Measurements from ENCODE around the gene SLC12A7. TPM values are rescaled to one million over a fixed set of nuclear protein-coding genes. Genes with fewer than 3 reads are reported as not detected.

Gene SLC12A7
- total RNA-seq, 1 experiment from 2014 or later: 207 TPM

DNA sequence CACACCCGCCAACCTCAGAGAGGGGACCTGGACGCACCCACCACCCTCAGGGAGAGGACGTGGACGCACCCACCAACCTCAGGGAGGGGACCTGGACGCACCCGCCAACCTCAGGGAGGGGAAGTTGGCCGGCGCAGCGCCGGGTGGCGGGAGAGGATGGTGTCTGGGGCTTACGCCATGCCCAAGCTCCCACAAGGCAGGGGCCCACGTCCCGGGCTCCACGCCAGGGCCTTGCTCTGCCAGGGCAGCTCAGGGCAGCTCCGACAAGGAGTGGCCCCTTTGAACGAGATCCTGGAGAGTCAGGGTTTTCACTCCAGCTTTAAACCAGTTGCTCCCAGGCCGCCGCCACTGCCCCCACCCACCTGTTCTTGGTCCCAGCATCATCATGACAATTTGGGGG lies 32.2 kb upstream of the SLC12A7 start:
- Histone ChIP-seq H3K36me3 (ENCODE audit: low read depth) (no peaks in the 10 kb centered on the region), H3K4me3 (no peak overlapping the region), H3K79me2 (ENCODE audit: low read depth) (no peaks in the 10 kb centered on the region), H2AFZ (no peak overlapping the region), H3F3A (ENCODE audit: insufficient read depth, low read depth) (no peaks in the 10 kb centered on the region), H4K20me1 (ENCODE audit: insufficient read depth) (no peaks in the 10 kb centered on the region), H3K4me1 (replicated peaks; ENCODE audit: insufficient read depth) (0 out of 2 replicates have a peak, but pooled peaks cover 3% of the 10 kb centered on the region), H3K9me2 (ENCODE audit: insufficient read depth) (no peaks in the 10 kb centered on the region), H3K4me2 (no peak overlapping the region), H3K27ac (no peak overlapping the region), H3K9me3 (ENCODE audit: insufficient read depth, low read depth) (no peaks in the 10 kb centered on the region), H3K27me3 (ENCODE audit: insufficient read depth, low read depth) (peaks cover 23% of the 10 kb centered on the region)
- TF ChIP-seq, protein P1, sequence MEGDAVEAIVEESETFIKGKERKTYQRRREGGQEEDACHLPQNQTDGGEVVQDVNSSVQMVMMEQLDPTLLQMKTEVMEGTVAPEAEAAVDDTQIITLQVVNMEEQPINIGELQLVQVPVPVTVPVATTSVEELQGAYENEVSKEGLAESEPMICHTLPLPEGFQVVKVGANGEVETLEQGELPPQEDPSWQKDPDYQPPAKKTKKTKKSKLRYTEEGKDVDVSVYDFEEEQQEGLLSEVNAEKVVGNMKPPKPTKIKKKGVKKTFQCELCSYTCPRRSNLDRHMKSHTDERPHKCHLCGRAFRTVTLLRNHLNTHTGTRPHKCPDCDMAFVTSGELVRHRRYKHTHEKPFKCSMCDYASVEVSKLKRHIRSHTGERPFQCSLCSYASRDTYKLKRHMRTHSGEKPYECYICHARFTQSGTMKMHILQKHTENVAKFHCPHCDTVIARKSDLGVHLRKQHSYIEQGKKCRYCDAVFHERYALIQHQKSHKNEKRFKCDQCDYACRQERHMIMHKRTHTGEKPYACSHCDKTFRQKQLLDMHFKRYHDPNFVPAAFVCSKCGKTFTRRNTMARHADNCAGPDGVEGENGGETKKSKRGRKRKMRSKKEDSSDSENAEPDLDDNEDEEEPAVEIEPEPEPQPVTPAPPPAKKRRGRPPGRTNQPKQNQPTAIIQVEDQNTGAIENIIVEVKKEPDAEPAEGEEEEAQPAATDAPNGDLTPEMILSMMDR (conservative IDR thresholded peaks at IDR 0.05): no peak
- no peak for TF ChIP-seq EZH2 (IDR thresholded peaks at IDR 0.05; ENCODE audit: low read depth)
- CTCF ChIA-PET: no interaction called here
- POLR2A ChIA-PET (ENCODE audit: unreplicated experiment): no interaction called here
- no TSS peak for BruUV-seq (replicated peaks)
- DNase-seq: no peak
- intact Hi-C loops (cut with micrococcal nuclease; ENCODE audit: unreplicated experiment): loop anchor here (5.0 kb wide), 2 partner anchors 37 to 77 kb away; no protein-coding TSS in a partner anchor

DNA sequence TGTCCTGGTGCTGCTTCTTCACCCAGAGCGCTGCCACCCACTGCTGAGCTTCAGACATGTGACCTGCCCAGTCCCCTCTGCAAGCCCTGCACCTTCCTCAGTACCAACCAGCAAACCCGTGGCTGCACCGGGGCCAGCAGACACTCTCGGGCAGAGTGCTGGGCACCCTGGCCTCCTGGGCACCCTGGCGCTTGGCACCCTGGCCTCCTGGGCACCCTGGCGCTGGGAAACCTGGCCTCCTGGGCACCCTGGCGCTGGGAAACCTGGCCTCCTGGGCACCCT lies 31.7 kb upstream of the SLC12A7 start:
- no peak overlapping the region for H3K4me3 ChIP-seq
- no peak overlapping the region for H2AFZ ChIP-seq
- H3K27ac ChIP-seq: no peak overlapping the region
- H3K9me3 ChIP-seq (ENCODE audit: insufficient read depth, low read depth): no peaks in the 10 kb centered on the region
- CTCF ChIA-PET: interaction anchor here (0.6 kb wide), 2 partner anchors 209 to 227 kb away, joined by 3 to 4 read pairs; no protein-coding TSS in a partner anchor
- no peaks in the 10 kb centered on the region for H4K20me1 ChIP-seq (ENCODE audit: insufficient read depth)
- no peaks in the 10 kb centered on the region for H3F3A ChIP-seq (ENCODE audit: insufficient read depth, low read depth)
- H3K9me2 ChIP-seq (ENCODE audit: insufficient read depth): no peaks in the 10 kb centered on the region
- POLR2A ChIA-PET (ENCODE audit: unreplicated experiment): no interaction called here
- H3K36me3 ChIP-seq (ENCODE audit: low read depth): no peaks in the 10 kb centered on the region
- intact Hi-C loops (cut with micrococcal nuclease; ENCODE audit: unreplicated experiment): loop anchor here (5.0 kb wide), 2 partner anchors 36 to 76 kb away; no protein-coding TSS in a partner anchor
- no peaks in the 10 kb centered on the region for H3K79me2 ChIP-seq (ENCODE audit: low read depth)
- peaks cover 23% of the 10 kb centered on the region for H3K27me3 ChIP-seq (ENCODE audit: insufficient read depth, low read depth)
- no TSS peak for BruUV-seq (replicated peaks)
- no peak for DNase-seq
- 0 out of 2 replicates have a peak, but pooled peaks cover 3% of the 10 kb centered on the region for H3K4me1 ChIP-seq (replicated peaks; ENCODE audit: insufficient read depth)
- H3K4me2 ChIP-seq: no peak overlapping the region
- TF ChIP-seq EZH2 (IDR thresholded peaks at IDR 0.05; ENCODE audit: low read depth): no peak
- TF ChIP-seq, protein P1 (conservative IDR thresholded peaks at IDR 0.05): no peak

GRCh38 chr5:1142886-1143669 lies 31.2 kb upstream of the SLC12A7 start:
- Histone ChIP-seq H3K27ac (no peak overlapping the region), H2AFZ (no peak overlapping the region), H3K9me2 (ENCODE audit: insufficient read depth) (no peaks in the 10 kb centered on the region), H3K79me2 (ENCODE audit: low read depth) (no peaks in the 10 kb centered on the region), H3F3A (ENCODE audit: insufficient read depth, low read depth) (no peaks in the 10 kb centered on the region), H3K4me2 (no peak overlapping the region), H3K36me3 (ENCODE audit: low read depth) (no peaks in the 10 kb centered on the region), H3K4me1 (replicated peaks; ENCODE audit: insufficient read depth) (0 out of 2 replicates have a peak, but pooled peaks cover 3% of the 10 kb centered on the region), H4K20me1 (ENCODE audit: insufficient read depth) (no peaks in the 10 kb centered on the region), H3K27me3 (ENCODE audit: insufficient read depth, low read depth) (peaks cover 23% of the 10 kb centered on the region), H3K4me3 (no peak overlapping the region), H3K9me3 (ENCODE audit: insufficient read depth, low read depth) (no peaks in the 10 kb centered on the region)
- no peak for DNase-seq
- POLR2A ChIA-PET (ENCODE audit: unreplicated experiment): no interaction called here
- CTCF ChIA-PET: interaction anchor here (0.6 kb wide), 3 partner anchors 138 to 227 kb away, joined by 3 to 5 read pairs (median 4); no protein-coding TSS in a partner anchor
- TF ChIP-seq EZH2 (IDR thresholded peaks at IDR 0.05; ENCODE audit: low read depth): no peak
- TF ChIP-seq, protein P1 (conservative IDR thresholded peaks at IDR 0.05): no peak
- intact Hi-C loops (cut with micrococcal nuclease; ENCODE audit: unreplicated experiment): loop anchor here (5.0 kb wide), 2 partner anchors 36 to 76 kb away; no protein-coding TSS in a partner anchor
- no TSS peak for BruUV-seq (replicated peaks)

Measured in PC-9 (cell line).